ENCODE measurements around the gene ZMYND11.

Gene ZMYND11

DNA sequence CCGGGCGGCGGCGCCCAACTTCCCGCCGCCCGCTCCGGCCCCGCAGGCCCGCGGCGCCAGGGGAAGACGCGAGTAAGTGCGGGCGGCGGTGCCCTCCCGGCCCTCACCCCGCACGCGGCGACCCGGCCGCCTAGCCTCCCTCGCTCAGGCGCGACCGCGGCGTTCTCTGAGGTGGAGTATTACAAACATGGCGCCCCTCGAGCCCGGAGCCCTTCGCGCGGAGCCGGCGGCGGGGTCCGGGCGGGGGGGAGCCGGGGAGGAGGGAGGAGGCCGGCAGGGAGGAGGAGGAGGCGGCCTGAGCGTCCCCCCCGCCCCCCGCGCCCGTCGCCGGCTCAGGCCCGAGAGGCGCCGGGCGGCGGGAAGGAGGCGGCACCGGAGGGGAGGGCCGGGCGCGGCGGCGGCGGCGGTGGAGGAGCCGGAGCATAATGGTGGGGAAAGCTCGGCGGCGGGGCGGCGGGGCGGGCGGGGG lies at the start of gene ZMYND11:
Gene ZMYND11, plus strand, starts transcription at position 324 of the 469 bp plus-strand sequence. CDS start 44,558 bp downstream, outside the sequence.
- peak within 1 kb of the TSS; percentile 92 for H3K4me3 Mint-ChIP-seq
- no peaks in the 10 kb centered on the region for H3K36me3 Mint-ChIP-seq
- H3K4me1 Mint-ChIP-seq, result peaks cover 41% of the 10 kb centered on the region
- H3K27ac Mint-ChIP-seq, result peak within 1 kb of the TSS; percentile 95
- H3K27me3 Mint-ChIP-seq, result no peaks in the 10 kb centered on the region
- no peaks in the 10 kb centered on the region for H3K9me3 Mint-ChIP-seq

- Mint-ChIP-seq H3K4me3 (no peak overlapping the region), H3K27ac (no peak overlapping the region), H3K4me1 (no peaks in the 10 kb centered on the region), H3K9me3 (no peaks in the 10 kb centered on the region), H3K27me3 (peaks cover 1% of the 10 kb centered on the region), H3K36me3 (no peaks in the 10 kb centered on the region)
Measured at GRCh38 chr10:86031-86430, 49.2 kb upstream of the ZMYND11 start.

GRCh38 chr10:87177-88080 lies 47.8 kb upstream of the ZMYND11 start:
- Mint-ChIP-seq H3K4me1 (no peaks in the 10 kb centered on the region), H3K27me3 (no peaks in the 10 kb centered on the region), H3K4me3 (no peak overlapping the region), H3K9me3 (no peaks in the 10 kb centered on the region), H3K36me3 (no peaks in the 10 kb centered on the region), H3K27ac (no peak overlapping the region)

GRCh38 chr10:88253-88652 lies 47.0 kb upstream of the ZMYND11 start:
- no peaks in the 10 kb centered on the region for H3K27me3 Mint-ChIP-seq
- H3K4me1 Mint-ChIP-seq, result no peaks in the 10 kb centered on the region
- H3K27ac Mint-ChIP-seq, result no peak overlapping the region
- no peaks in the 10 kb centered on the region for H3K9me3 Mint-ChIP-seq
- H3K4me3 Mint-ChIP-seq, result no peak overlapping the region
- H3K36me3 Mint-ChIP-seq, result no peaks in the 10 kb centered on the region

GRCh38 chr10:89248-89647 lies 46.0 kb upstream of the ZMYND11 start:
- peaks cover 1% of the 10 kb centered on the region for H3K27me3 Mint-ChIP-seq
- H3K9me3 Mint-ChIP-seq, result no peaks in the 10 kb centered on the region

DNA sequence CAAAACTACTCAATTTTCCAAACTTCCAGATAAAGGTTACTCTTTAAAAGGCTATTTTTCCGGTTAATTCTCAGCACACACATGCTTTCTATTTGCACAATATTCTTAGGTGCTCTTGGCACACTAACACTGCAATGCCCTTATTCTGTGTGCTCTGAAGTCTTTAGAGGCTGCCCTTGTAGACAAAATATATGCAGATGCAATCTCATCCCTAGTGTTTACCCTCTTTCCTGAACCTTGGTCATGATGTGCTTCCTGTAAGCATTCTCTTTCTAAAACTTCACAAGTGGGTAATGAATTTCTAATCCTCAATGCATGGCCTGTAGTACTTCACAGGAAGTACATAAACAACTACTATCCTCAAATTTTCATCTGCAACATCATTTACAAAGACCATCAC lies 45.1 kb upstream of the ZMYND11 start:
- H3K9me3 Mint-ChIP-seq, result peaks cover 5% of the 10 kb centered on the region
- no peak overlapping the region for H3K27ac Mint-ChIP-seq
- H3K27me3 Mint-ChIP-seq, result peaks cover 1% of the 10 kb centered on the region
- H3K4me3 Mint-ChIP-seq, result no peak overlapping the region
- no peaks in the 10 kb centered on the region for H3K4me1 Mint-ChIP-seq
- H3K36me3 Mint-ChIP-seq, result no peaks in the 10 kb centered on the region

More at GRCh38 chr10:89248-89647, 46.0 kb upstream of the ZMYND11 start:
- Mint-ChIP-seq H3K27ac (no peak overlapping the region), H3K4me3 (no peak overlapping the region), H3K4me1 (no peaks in the 10 kb centered on the region), H3K36me3 (no peaks in the 10 kb centered on the region)

DNA sequence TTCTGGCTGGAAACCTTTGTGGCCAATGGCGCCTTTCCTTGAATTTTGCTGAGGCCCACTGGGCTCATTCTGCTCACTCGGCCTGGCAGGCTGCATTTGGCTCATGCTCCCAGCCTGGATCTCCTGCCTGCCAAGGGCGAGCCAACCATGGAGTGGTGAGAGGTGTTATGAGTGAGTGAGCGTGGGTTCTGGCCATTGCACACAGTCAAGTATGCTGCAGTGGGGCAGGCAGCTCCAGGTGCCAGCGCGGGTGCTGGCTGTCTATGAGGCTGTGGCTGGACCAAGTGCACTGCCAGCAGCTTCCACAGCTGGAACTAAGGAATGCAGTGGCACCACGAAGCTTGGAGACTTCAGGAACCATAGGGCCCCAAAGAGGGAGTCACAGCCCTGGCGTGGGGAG lies 43.9 kb upstream of the ZMYND11 start:
- no peak overlapping the region for H3K27ac Mint-ChIP-seq
- H3K36me3 Mint-ChIP-seq, result no peaks in the 10 kb centered on the region
- no peaks in the 10 kb centered on the region for H3K4me1 Mint-ChIP-seq
- H3K9me3 Mint-ChIP-seq, result peaks cover 5% of the 10 kb centered on the region
- H3K4me3 Mint-ChIP-seq, result no peak overlapping the region
- H3K27me3 Mint-ChIP-seq, result peaks cover 1% of the 10 kb centered on the region

DNA sequence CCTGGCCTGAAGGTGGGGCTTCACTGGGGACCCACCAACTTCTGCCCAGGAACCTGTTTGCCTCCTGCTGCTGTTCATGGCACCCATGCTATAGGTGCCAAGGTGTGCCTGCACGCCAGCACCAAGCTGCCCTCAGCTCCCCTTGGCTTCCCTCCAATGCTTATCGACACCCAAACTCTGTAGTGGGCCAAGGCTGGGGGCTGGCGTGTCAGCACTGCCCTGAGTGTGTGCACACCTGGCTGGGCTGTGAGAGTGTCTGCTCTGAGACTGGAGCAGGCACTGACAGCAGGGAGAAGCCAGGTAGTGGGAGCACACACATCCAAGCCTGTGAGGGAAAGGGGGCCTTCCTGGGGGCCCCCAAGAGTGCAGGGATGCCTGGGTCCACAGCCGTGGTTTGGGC lies 43.1 kb upstream of the ZMYND11 start:
- Mint-ChIP-seq H3K27ac (no peak overlapping the region), H3K9me3 (peaks cover 5% of the 10 kb centered on the region), H3K27me3 (peaks cover 1% of the 10 kb centered on the region), H3K4me1 (no peaks in the 10 kb centered on the region), H3K36me3 (no peaks in the 10 kb centered on the region), H3K4me3 (no peak overlapping the region)

- no peaks in the 10 kb centered on the region for H3K4me1 Mint-ChIP-seq
- peaks cover 5% of the 10 kb centered on the region for H3K9me3 Mint-ChIP-seq
- H3K4me3 Mint-ChIP-seq, result no peak overlapping the region
- H3K27me3 Mint-ChIP-seq, result peaks cover 1% of the 10 kb centered on the region
- no peak overlapping the region for H3K27ac Mint-ChIP-seq
- no peaks in the 10 kb centered on the region for H3K36me3 Mint-ChIP-seq
Measured at GRCh38 chr10:92846-93245, 42.4 kb upstream of the ZMYND11 start.

DNA sequence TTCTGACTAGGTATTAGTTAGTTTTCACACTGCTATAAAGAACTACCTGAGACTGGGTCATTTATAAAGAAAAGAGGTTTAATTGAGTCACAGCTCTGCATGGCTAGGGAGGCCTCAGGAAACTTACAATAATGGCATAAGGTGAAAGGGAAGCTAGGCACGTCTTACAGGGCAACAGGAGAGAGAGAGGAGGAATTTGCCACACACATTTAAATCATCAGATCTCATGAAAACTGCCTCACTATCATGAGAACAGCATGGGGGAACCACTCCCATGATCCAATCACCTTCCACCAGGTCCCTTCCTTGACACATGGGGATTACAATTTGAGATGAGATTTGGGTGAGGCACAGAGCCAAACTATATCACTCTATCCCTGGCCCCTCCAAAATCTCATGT lies 40.6 kb upstream of the ZMYND11 start:
- H3K4me3 Mint-ChIP-seq, result no peak overlapping the region
- peaks cover 1% of the 10 kb centered on the region for H3K27me3 Mint-ChIP-seq
- H3K9me3 Mint-ChIP-seq, result peaks cover 5% of the 10 kb centered on the region
- no peak overlapping the region for H3K27ac Mint-ChIP-seq
- H3K4me1 Mint-ChIP-seq, result no peaks in the 10 kb centered on the region
- no peaks in the 10 kb centered on the region for H3K36me3 Mint-ChIP-seq

- Mint-ChIP-seq H3K4me3 (no peak overlapping the region), H3K27ac (no peak overlapping the region), H3K36me3 (no peaks in the 10 kb centered on the region)
Measured at GRCh38 chr10:95356-96115, 39.7 kb upstream of the ZMYND11 start.

DNA sequence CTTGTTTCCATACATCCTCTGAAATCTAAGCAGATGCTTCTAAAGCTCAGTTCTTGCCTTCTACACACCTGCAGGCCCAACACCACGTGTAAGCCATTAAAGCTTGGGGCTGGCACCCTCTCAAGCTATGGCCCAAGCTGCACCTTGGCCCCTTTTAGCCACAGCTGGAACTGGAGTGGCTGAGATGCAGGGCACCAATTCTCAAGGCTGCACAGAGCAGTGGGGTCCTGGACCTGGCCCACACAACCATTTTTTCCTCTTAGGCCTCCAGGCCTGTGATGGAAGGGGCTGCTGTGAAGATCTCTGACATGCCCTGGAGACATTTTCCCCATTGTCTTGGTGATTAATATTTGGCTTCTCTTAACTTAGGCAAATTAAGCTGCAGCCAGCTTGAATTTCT lies 38.8 kb upstream of the ZMYND11 start:
- H3K9me3 Mint-ChIP-seq, result peaks cover 5% of the 10 kb centered on the region
- no peaks in the 10 kb centered on the region for H3K4me1 Mint-ChIP-seq
- H3K4me3 Mint-ChIP-seq, result no peak overlapping the region
- H3K36me3 Mint-ChIP-seq, result no peaks in the 10 kb centered on the region
- no peak overlapping the region for H3K27ac Mint-ChIP-seq
- H3K27me3 Mint-ChIP-seq, result peaks cover 1% of the 10 kb centered on the region

More at GRCh38 chr10:95356-96115, 39.7 kb upstream of the ZMYND11 start:
- peaks cover 5% of the 10 kb centered on the region for H3K9me3 Mint-ChIP-seq
- peaks cover 1% of the 10 kb centered on the region for H3K27me3 Mint-ChIP-seq
- H3K4me1 Mint-ChIP-seq, result no peaks in the 10 kb centered on the region

DNA sequence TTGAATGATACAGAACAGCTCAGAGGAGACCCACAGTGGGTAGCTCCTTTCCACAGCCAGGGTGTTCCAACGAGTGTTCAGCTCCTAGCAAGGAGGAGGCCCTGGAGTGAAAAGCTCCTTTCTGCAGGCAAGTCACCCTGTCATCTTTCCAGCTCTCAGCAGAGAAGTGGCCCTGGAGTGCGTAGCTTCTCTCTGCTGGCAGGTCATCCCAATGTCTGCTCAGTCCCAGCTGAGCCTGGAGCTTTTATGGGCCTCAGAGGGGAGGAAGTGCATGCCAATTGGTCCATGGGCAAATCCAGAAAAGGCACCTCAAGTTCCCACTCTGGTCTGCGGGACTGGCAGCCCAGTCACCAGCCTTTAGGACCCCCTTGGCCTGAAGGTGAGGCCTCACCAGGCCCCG lies 30.8 kb upstream of the ZMYND11 start:
- H3K27ac Mint-ChIP-seq, result no peak overlapping the region
- no peak overlapping the region for H3K4me3 Mint-ChIP-seq
- H3K27me3 Mint-ChIP-seq, result peaks cover 1% of the 10 kb centered on the region
- no peaks in the 10 kb centered on the region for H3K36me3 Mint-ChIP-seq
- H3K4me1 Mint-ChIP-seq, result no peaks in the 10 kb centered on the region
- H3K9me3 Mint-ChIP-seq, result no peaks in the 10 kb centered on the region

- peaks cover 2% of the 10 kb centered on the region for H3K27me3 Mint-ChIP-seq
- no peak overlapping the region for H3K27ac Mint-ChIP-seq
- H3K36me3 Mint-ChIP-seq, result no peaks in the 10 kb centered on the region
- H3K4me1 Mint-ChIP-seq, result no peaks in the 10 kb centered on the region
- no peak overlapping the region for H3K4me3 Mint-ChIP-seq
- H3K9me3 Mint-ChIP-seq, result no peaks in the 10 kb centered on the region
Measured at GRCh38 chr10:104862-105565, 30.2 kb upstream of the ZMYND11 start.

DNA sequence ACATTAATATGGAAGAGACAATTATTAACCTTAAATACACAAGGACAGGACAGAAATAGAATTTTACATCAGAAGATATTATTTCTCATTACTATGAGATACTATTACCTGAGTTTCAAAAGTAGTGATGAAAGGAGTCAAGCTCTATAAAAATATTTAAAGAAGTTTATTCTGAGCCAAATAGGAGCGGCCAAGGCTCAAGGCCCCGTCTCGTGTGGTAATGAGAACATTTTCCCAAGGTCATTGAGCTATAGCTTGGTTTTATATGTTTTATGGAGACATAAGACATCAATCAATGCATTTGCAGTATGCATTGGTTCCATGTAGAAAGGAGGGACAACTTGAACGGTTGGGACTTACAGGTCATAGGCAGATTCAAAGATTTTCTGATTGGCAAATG lies 29.4 kb upstream of the ZMYND11 start:
- Mint-ChIP-seq H3K4me1 (no peaks in the 10 kb centered on the region), H3K27ac (no peak overlapping the region), H3K4me3 (no peak overlapping the region), H3K27me3 (peaks cover 2% of the 10 kb centered on the region), H3K9me3 (no peaks in the 10 kb centered on the region), H3K36me3 (no peaks in the 10 kb centered on the region)

Data from activated naive CD4-positive, alpha-beta T cell treated with anti-CD3 and anti-CD28 coated beads, Interleukin-2, amount 50 U/mL, for 24 hours (primary cell).